ENCODE results near the gene PHACTR3.
"Not testable (repeated sequence)": the region's sequence is repeated elsewhere in the genome, so short reads cannot be mapped to it uniquely, and the experiment has no call there.

- TF ChIP-seq, protein P1, sequence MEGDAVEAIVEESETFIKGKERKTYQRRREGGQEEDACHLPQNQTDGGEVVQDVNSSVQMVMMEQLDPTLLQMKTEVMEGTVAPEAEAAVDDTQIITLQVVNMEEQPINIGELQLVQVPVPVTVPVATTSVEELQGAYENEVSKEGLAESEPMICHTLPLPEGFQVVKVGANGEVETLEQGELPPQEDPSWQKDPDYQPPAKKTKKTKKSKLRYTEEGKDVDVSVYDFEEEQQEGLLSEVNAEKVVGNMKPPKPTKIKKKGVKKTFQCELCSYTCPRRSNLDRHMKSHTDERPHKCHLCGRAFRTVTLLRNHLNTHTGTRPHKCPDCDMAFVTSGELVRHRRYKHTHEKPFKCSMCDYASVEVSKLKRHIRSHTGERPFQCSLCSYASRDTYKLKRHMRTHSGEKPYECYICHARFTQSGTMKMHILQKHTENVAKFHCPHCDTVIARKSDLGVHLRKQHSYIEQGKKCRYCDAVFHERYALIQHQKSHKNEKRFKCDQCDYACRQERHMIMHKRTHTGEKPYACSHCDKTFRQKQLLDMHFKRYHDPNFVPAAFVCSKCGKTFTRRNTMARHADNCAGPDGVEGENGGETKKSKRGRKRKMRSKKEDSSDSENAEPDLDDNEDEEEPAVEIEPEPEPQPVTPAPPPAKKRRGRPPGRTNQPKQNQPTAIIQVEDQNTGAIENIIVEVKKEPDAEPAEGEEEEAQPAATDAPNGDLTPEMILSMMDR (IDR thresholded peaks at IDR 0.05 in 8 of 11, conservative IDR thresholded peaks at IDR 0.05 in 3 of 11): not testable (repeated sequence)
- not testable (repeated sequence) for TF ChIP-seq POLR2A (IDR thresholded peaks at IDR 0.05)
Observed at GRCh38 chr20:59856941-59857340, 252.6 kb downstream of the PHACTR3 start.

Data from spleen (tissue), 7 donors.